DND-41 (cell line): ENCODE results near the gene AKAP13.

ENCODE experiments used
- ATAC-seq: fragments of 200-7000 bp; cut with Tn5 transposase; 3 replicates; pipeline ENCODE4 v1.9.1; 2021; ENCODE audit warnings: low read depth; ENCODE audit not compliant: insufficient read depth
- DNase-seq: peaks from one replicate; pipeline ENCODE4 v3.0.0-alpha.2; 2020
- H2AFZ ChIP-seq: 2 replicates; pipeline ENCODE4 v1.6.0; 2012; ENCODE audit warnings: low read depth, low read length
- H3K27ac ChIP-seq: 2 replicates; pipeline ENCODE4 v1.5.1; 2012; ENCODE audit warnings: low read length, inconsistent platforms
- H3K27me3 ChIP-seq: fragments of 200-600 bp; sonication (generic); 2 replicates; pipeline ENCODE4 v1.6.0; 2012; ENCODE audit warnings: low read length, mild to moderate bottlenecking, inconsistent platforms; ENCODE audit not compliant: insufficient read depth, poor library complexity
- H3K36me3 ChIP-seq: 2 replicates; pipeline ENCODE4 v1.5.1; 2012; ENCODE audit warnings: low read length, inconsistent platforms; ENCODE audit not compliant: insufficient read depth
- H3K4me1 ChIP-seq: 2 replicates; pipeline ENCODE4 v1.5.1; 2012; ENCODE audit warnings: mild to moderate bottlenecking, low read length; ENCODE audit not compliant: insufficient read depth
- H3K4me2 ChIP-seq: 2 replicates; pipeline ENCODE4 v1.6.0; 2012; ENCODE audit warnings: mild to moderate bottlenecking, moderate library complexity, low read length, inconsistent platforms; ENCODE audit not compliant: insufficient read depth
- H3K4me3 ChIP-seq, 2 experiments: fragments of 200-600 bp in 1 of 2; shearing (Covaris generic) in 1 of 2; 2 replicates each; pipeline ENCODE4 v1.5.1; 2012 to 2016; ENCODE audit warnings: inconsistent platforms in 2 of 2, low read length in 2 of 2, mild to moderate bottlenecking in 2 of 2, low read depth in 1 of 2, moderate library complexity in 1 of 2
- H3K79me2 ChIP-seq: 2 replicates; pipeline ENCODE4 v1.6.0; 2012; ENCODE audit warnings: low read length, inconsistent platforms; ENCODE audit not compliant: insufficient read depth
- H3K9ac ChIP-seq: 2 replicates; pipeline ENCODE4 v1.6.0; 2012; ENCODE audit warnings: low read depth, mild to moderate bottlenecking, inconsistent platforms, low read length, moderate library complexity
- H3K9me3 ChIP-seq: 2 replicates; pipeline ENCODE4 v1.5.1; 2012; ENCODE audit warnings: low read length, moderate library complexity, mild to moderate bottlenecking, inconsistent platforms; ENCODE audit not compliant: insufficient read depth, severe bottlenecking
- H4K20me1 ChIP-seq: 2 replicates; pipeline ENCODE4 v1.6.0; 2012; ENCODE audit warnings: low read length; ENCODE audit not compliant: insufficient read depth
- EZH2 ChIP-seq: IDR thresholded peaks from 3 replicates; pipeline ENCODE4 v1.6.1; 2012; ENCODE audit warnings: borderline replicate concordance, low read depth, mild to moderate bottlenecking, moderate library complexity, low read length, inconsistent platforms; ENCODE audit not compliant: severe bottlenecking
- TF ChIP-seq, protein P1 (sequence below): IDR thresholded peaks from 2 replicates; pipeline ENCODE4 v1.5.1; 2012; ENCODE audit warnings: borderline replicate concordance, low read length, moderate library complexity, mild to moderate bottlenecking; ENCODE audit not compliant: poor library complexity, severe bottlenecking; ENCODE audit errors: extremely low read depth

The AKAP13 gene

GRCh38 chr15:85752491-85752961 is 372.1 kb downstream of the AKAP13 start:
- Histone ChIP-seq H3K79me2 (no peaks in the 10 kb centered on the region), H4K20me1 (no peaks in the 10 kb centered on the region), H2AFZ (no peak overlapping the region), H3K4me1 (no peaks in the 10 kb centered on the region), H3K4me3 (no peak overlapping the region), H3K9me3 (no peaks in the 10 kb centered on the region), H3K4me2 (no peak overlapping the region), H3K9ac (no peak overlapping the region), H3K27ac (no peak overlapping the region), H3K27me3 (no peaks in the 10 kb centered on the region), H3K36me3 (peaks cover 16% of the 10 kb centered on the region; the same call in 1 of the 2 replicates)
- no peak for ATAC-seq
- no peak for DNase-seq
- no peak for TF ChIP-seq EZH2
- TF ChIP-seq, protein P1, sequence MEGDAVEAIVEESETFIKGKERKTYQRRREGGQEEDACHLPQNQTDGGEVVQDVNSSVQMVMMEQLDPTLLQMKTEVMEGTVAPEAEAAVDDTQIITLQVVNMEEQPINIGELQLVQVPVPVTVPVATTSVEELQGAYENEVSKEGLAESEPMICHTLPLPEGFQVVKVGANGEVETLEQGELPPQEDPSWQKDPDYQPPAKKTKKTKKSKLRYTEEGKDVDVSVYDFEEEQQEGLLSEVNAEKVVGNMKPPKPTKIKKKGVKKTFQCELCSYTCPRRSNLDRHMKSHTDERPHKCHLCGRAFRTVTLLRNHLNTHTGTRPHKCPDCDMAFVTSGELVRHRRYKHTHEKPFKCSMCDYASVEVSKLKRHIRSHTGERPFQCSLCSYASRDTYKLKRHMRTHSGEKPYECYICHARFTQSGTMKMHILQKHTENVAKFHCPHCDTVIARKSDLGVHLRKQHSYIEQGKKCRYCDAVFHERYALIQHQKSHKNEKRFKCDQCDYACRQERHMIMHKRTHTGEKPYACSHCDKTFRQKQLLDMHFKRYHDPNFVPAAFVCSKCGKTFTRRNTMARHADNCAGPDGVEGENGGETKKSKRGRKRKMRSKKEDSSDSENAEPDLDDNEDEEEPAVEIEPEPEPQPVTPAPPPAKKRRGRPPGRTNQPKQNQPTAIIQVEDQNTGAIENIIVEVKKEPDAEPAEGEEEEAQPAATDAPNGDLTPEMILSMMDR: no peak

GRCh38 chr15:85753261-85753660 is 372.9 kb downstream of the AKAP13 start:
- Histone ChIP-seq H3K36me3 (peaks cover 12% of the 10 kb centered on the region), H3K9me3 (no peaks in the 10 kb centered on the region), H2AFZ (no peak overlapping the region), H3K27me3 (no peaks in the 10 kb centered on the region), H3K4me2 (no peak overlapping the region), H3K4me1 (no peaks in the 10 kb centered on the region), H3K27ac (no peak overlapping the region), H4K20me1 (no peaks in the 10 kb centered on the region), H3K79me2 (no peaks in the 10 kb centered on the region), H3K4me3 (no peak overlapping the region), H3K9ac (no peak overlapping the region)
- TF ChIP-seq EZH2: no peak
- TF ChIP-seq, protein P1: no peak
- no peak for DNase-seq
- ATAC-seq: no peak

- H3K9me3 ChIP-seq: no peaks in the 10 kb centered on the region
- peaks cover 9% of the 10 kb centered on the region; the same call in 1 of the 2 replicates for H3K36me3 ChIP-seq
- TF ChIP-seq, protein P1: no peak
- TF ChIP-seq EZH2: no peak
- H2AFZ ChIP-seq: no peak overlapping the region
- no peak overlapping the region for H3K9ac ChIP-seq
- DNase-seq (no peak), ATAC-seq (no peak)
- H3K27me3 ChIP-seq: no peaks in the 10 kb centered on the region
- no peak overlapping the region for H3K4me2 ChIP-seq
- no peaks in the 10 kb centered on the region for H3K79me2 ChIP-seq
- H3K4me3 ChIP-seq: no peak overlapping the region
- no peaks in the 10 kb centered on the region for H4K20me1 ChIP-seq
- H3K27ac ChIP-seq: no peak overlapping the region
- H3K4me1 ChIP-seq: no peaks in the 10 kb centered on the region
Observed at GRCh38 chr15:85753791-85754452, 373.5 kb downstream of the AKAP13 start.
